Panc1 (cell line): ENCODE results near the gene C19orf44.

Source experiments
- CTCF ChIP-seq: fragments of 450-650 bp; IDR thresholded peaks from 2 replicates; pipeline ENCODE4 v1.5.1; 2017; ENCODE audit warnings: mild to moderate bottlenecking
- POLR2AphosphoS5 ChIP-seq: IDR thresholded peaks from 2 replicates; pipeline ENCODE4 v1.6.1; 2012; ENCODE audit warnings: mild to moderate bottlenecking, low read depth, low read length, moderate library complexity
- SIN3A ChIP-seq: IDR thresholded peaks from 2 replicates; pipeline ENCODE4 v1.6.1; 2012; ENCODE audit warnings: low read depth, mild to moderate bottlenecking, low read length, moderate library complexity, borderline replicate concordance; ENCODE audit not compliant: insufficient read depth
- TCF7L2 ChIP-seq: IDR thresholded peaks from 2 replicates; pipeline ENCODE4 v1.6.1; 2011; ENCODE audit warnings: mild to moderate bottlenecking, low read depth, low read length, inconsistent platforms
- TF ChIP-seq, protein P1 (sequence below), 2 experiments: IDR thresholded peaks; 2 replicates each; pipeline ENCODE4 v1.6.1; 2011 to 2012; ENCODE audit warnings: low read depth in 2 of 2, control low read depth in 1 of 2, low read length in 1 of 2, mild to moderate bottlenecking in 1 of 2, moderate library complexity in 1 of 2; ENCODE audit not compliant: insufficient read depth in 1 of 2

DNA sequence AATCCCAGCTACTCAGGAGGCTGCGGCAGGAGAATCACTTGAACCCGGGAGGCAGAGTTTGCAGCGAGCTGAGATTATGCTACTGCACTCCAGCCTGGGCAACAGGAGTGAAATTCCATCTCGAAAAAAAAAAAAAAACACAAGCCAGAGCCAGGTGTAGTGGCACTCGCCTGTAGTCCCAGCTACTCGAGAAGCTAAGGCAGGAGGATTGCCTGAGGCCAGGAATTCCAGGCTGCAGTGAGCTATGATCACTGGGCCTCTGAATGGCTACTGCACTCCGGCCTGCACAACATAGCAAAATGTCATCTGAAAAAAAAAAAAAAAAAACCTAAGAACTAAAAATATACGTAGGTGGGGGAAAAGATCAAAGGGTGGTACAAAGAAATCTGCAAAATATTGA lies 43.9 kb upstream of the C19orf44 start:
- TF ChIP-seq, protein P1, sequence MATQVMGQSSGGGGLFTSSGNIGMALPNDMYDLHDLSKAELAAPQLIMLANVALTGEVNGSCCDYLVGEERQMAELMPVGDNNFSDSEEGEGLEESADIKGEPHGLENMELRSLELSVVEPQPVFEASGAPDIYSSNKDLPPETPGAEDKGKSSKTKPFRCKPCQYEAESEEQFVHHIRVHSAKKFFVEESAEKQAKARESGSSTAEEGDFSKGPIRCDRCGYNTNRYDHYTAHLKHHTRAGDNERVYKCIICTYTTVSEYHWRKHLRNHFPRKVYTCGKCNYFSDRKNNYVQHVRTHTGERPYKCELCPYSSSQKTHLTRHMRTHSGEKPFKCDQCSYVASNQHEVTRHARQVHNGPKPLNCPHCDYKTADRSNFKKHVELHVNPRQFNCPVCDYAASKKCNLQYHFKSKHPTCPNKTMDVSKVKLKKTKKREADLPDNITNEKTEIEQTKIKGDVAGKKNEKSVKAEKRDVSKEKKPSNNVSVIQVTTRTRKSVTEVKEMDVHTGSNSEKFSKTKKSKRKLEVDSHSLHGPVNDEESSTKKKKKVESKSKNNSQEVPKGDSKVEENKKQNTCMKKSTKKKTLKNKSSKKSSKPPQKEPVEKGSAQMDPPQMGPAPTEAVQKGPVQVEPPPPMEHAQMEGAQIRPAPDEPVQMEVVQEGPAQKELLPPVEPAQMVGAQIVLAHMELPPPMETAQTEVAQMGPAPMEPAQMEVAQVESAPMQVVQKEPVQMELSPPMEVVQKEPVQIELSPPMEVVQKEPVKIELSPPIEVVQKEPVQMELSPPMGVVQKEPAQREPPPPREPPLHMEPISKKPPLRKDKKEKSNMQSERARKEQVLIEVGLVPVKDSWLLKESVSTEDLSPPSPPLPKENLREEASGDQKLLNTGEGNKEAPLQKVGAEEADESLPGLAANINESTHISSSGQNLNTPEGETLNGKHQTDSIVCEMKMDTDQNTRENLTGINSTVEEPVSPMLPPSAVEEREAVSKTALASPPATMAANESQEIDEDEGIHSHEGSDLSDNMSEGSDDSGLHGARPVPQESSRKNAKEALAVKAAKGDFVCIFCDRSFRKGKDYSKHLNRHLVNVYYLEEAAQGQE (IDR thresholded peaks at IDR 0.05; ENCODE audit: insufficient read depth in 1 of 2, low read depth in 2 of 2, low read length in 1 of 2): no peak
- TF ChIP-seq CTCF (no peak), POLR2AphosphoS5 (no peak), TCF7L2 (no peak), SIN3A (no peak)
